ENCODE measurements around the gene VPS25.
"Not testable (repeated sequence)": the region's sequence is repeated elsewhere in the genome, so short reads cannot be mapped to it uniquely, and the experiment has no call there.

The VPS25 gene

GRCh38 chr17:42768006-42768405, 5.2 kb upstream of the VPS25 start:
- DNase-seq (ENCODE audit: low spot score): not testable (repeated sequence)

- DNase-seq (ENCODE audit: low spot score): not testable (repeated sequence)
Observed at GRCh38 chr17:42769964-42770363, 3.3 kb upstream of the VPS25 start.

GRCh38 chr17:42772945-42773289, 332 bp upstream of the VPS25 start:
- no peak for DNase-seq (ENCODE audit: low spot score)

- DNase-seq (ENCODE audit: low spot score): no peak
Observed at GRCh38 chr17:42774066-42774745, 957 bp downstream of the VPS25 start.

- no peak for DNase-seq (ENCODE audit: low spot score)
Observed at GRCh38 chr17:42775534-42776098, 2.4 kb downstream of the VPS25 start.

- DNase-seq (ENCODE audit: low spot score): no peak
Observed at GRCh38 chr17:42778570-42778969, 5.3 kb downstream of the VPS25 start.

GRCh38 chr17:42779304-42779935, 6.2 kb downstream of the VPS25 start:
- DNase-seq (ENCODE audit: low spot score): no peak

GRCh38 chr17:42779936-42780850, 6.9 kb downstream of the VPS25 start, which contains the start of gene WNK4:
WNK4 (plus strand) TSS chr17:42780610; CDS start chr17:42780699, 89 bp downstream.
- peak; percentile 69 for DNase-seq (ENCODE audit: low spot score)

GRCh38 chr17:42780851-42781638, 7.8 kb downstream of the VPS25 start:
- DNase-seq (ENCODE audit: low spot score): peak; percentile 12

- peak; percentile 22 for DNase-seq (ENCODE audit: low spot score)
Observed at GRCh38 chr17:42781639-42782165, 8.5 kb downstream of the VPS25 start.

GRCh38 chr17:42782166-42783061, 9.2 kb downstream of the VPS25 start:
- DNase-seq (ENCODE audit: low spot score): peak; percentile 37

GRCh38 chr17:42783062-42783790, 10.0 kb downstream of the VPS25 start:
- DNase-seq (ENCODE audit: low spot score): peak; percentile 51

GRCh38 chr17:42783791-42784138, 10.5 kb downstream of the VPS25 start:
- DNase-seq (ENCODE audit: low spot score): no peak

- no peak for DNase-seq (ENCODE audit: low spot score)
Observed at GRCh38 chr17:42784409-42784808, 11.2 kb downstream of the VPS25 start.

- no peak for DNase-seq (ENCODE audit: low spot score)
Observed at GRCh38 chr17:42784811-42785592, 11.8 kb downstream of the VPS25 start.

- no peak for DNase-seq (ENCODE audit: low spot score)
Observed at GRCh38 chr17:42787266-42787665, 14.0 kb downstream of the VPS25 start.

GRCh38 chr17:42791948-42792347, 18.7 kb downstream of the VPS25 start:
- no peak for DNase-seq (ENCODE audit: low spot score)

GRCh38 chr17:42792545-42792944, 19.3 kb downstream of the VPS25 start:
- no peak for DNase-seq (ENCODE audit: low spot score)

GRCh38 chr17:42795061-42795460, 21.8 kb downstream of the VPS25 start:
- no peak for DNase-seq (ENCODE audit: low spot score)
